Lung (tissue), 12 donors: Measurements from ENCODE around the gene TECR. TPM values are rescaled to one million over a fixed set of nuclear protein-coding genes. Genes with fewer than 3 reads are reported as not detected.

ENCODE experiments used
- ATAC-seq: fragments of 200-7000 bp; cut with Tn5 transposase; one replicate; pipeline ENCODE4 v1.9.1; 2020; ENCODE audit warnings: moderate number of reproducible peaks; ENCODE audit not compliant: insufficient read depth, low FRiP score
- DNase-seq, 3 donors: peaks; one replicate each; pipeline ENCODE4 v3.0.0-alpha.2; 2013 to 2017
- H3K27ac ChIP-seq, 2 donors: one replicate each; pipeline ENCODE4 v1.5.1; 2013; ENCODE audit warnings: mild to moderate bottlenecking in 2 of 2, moderate library complexity in 2 of 2, control low read depth in 1 of 2, inconsistent platforms in 1 of 2, low read depth in 1 of 2, low read length in 1 of 2
- H3K27me3 ChIP-seq, 3 donors: one replicate each; pipeline ENCODE4 v1.5.1; 2013; ENCODE audit warnings: low read length in 2 of 3; ENCODE audit not compliant: control insufficient read depth in 3 of 3, insufficient read depth in 3 of 3
- H3K36me3 ChIP-seq, 4 donors: one replicate each; pipeline ENCODE4 v1.5.1; 2013; ENCODE audit warnings: low read length in 4 of 4, mild to moderate bottlenecking in 1 of 4, moderate library complexity in 1 of 4; ENCODE audit not compliant: control insufficient read depth in 4 of 4, insufficient read depth in 4 of 4
- H3K4me1 ChIP-seq, 5 donors: one replicate each; pipeline ENCODE4 v1.5.1; 2013; ENCODE audit warnings: low read length in 5 of 5, mild to moderate bottlenecking in 2 of 5, moderate library complexity in 1 of 5; ENCODE audit not compliant: control insufficient read depth in 5 of 5, insufficient read depth in 5 of 5
- H3K4me3 ChIP-seq: one replicate; pipeline ENCODE4 v1.5.1; 2013; ENCODE audit warnings: mild to moderate bottlenecking, control low read depth, moderate library complexity
- H3K9ac ChIP-seq, 2 donors: one replicate each; pipeline ENCODE4 v1.5.1; 2013; ENCODE audit warnings: low read length in 2 of 2, control low read depth in 1 of 2; ENCODE audit not compliant: insufficient read depth in 1 of 2
- H3K9me3 ChIP-seq, 4 donors: one replicate each; pipeline ENCODE4 v1.5.1; 2013; ENCODE audit warnings: low read length in 3 of 4, mild to moderate bottlenecking in 1 of 4, moderate library complexity in 1 of 4; ENCODE audit not compliant: control insufficient read depth in 4 of 4, insufficient read depth in 3 of 4
- CTCF ChIP-seq: IDR thresholded peaks from 2 replicates; pipeline ENCODE4 v1.5.1; 2012; ENCODE audit warnings: mild to moderate bottlenecking; ENCODE audit errors: control extremely low read depth, extremely low read depth
- WGBS, 2 donors: extraction: QIAGEN DNeasy Blood & Tissue Kit; methylation state at CpG; one replicate each; pipeline ENCODE4 v1.1.7; 2013; 5-methylcytosine and 5-hydroxymethylcytosine counted together
- polyA plus RNA-seq, 2 donors: library from polyadenylated mRNA; stranded (reverse); fragments of 200-250 nt; gene quantifications; one replicate each; pipeline ENCODE4 v1.2.1, GENCODE V29; 2013
- total RNA-seq, 2 donors: library from RNA; depleted of rRNA in 1 of 2; stranded (reverse); fragments of >200 nt in 1 of 2; gene quantifications; one replicate each; pipeline ENCODE4 v1.2.1, GENCODE V29; 2014 to 2021
- donor health status: control.
- donor health status: control.
- donor health status: Bipolar disorder and iron deficiency.
- donor health status: healthy.
- donor health status: DM: yes; HTN: yes; CAD: no.

The TECR gene
- total and polyA plus RNA-seq, 4 donors: 32.7 to 193 (median 121) TPM

GRCh38 chr19:14561847-14562351 lies 32.5 kb downstream of the TECR start:
- Histone ChIP-seq H3K9ac (no peak overlapping the region), H3K36me3 (peaks cover 0 to 31% (median 3%) of the 10 kb centered on the region in 4 donors), H3K4me1 (peaks cover 0 to 18% (median 8%) of the 10 kb centered on the region in 5 donors), H3K4me3 (no peak overlapping the region), H3K27ac (peak overlapping the region in 1 of 2 donors; percentile 91), H3K9me3 (no peaks in the 10 kb centered on the region), H3K27me3 (no peaks in the 10 kb centered on the region)
- no peak for ATAC-seq
- 70 to 83% methylated on average over 21 to 22 of the region's 22 CpGs for WGBS, 2 donors
- no peak for TF ChIP-seq CTCF
- no peak for DNase-seq

- 91% methylated on average over 23 of the region's 23 CpGs for WGBS, 2 donors
- H3K36me3 ChIP-seq: peaks cover 0 to 37% (median 3%) of the 10 kb centered on the region in 4 donors
- ATAC-seq: no peak
Measured at GRCh38 chr19:14562660-14563589, 33.5 kb downstream of the TECR start.

GRCh38 chr19:14563590-14563926 lies 34.2 kb downstream of the TECR start:
- no peak for DNase-seq

More at GRCh38 chr19:14562660-14563589, 33.5 kb downstream of the TECR start:
- H3K9ac ChIP-seq: no peak overlapping the region
- peak overlapping the region in 1 of 2 donors; percentile 91 for H3K27ac ChIP-seq
- H3K4me1 ChIP-seq: peaks cover 0 to 18% (median 8%) of the 10 kb centered on the region in 5 donors
- H3K9me3 ChIP-seq: no peaks in the 10 kb centered on the region
- no peak for DNase-seq
- no peak for TF ChIP-seq CTCF
- no peak overlapping the region for H3K4me3 ChIP-seq
- no peaks in the 10 kb centered on the region for H3K27me3 ChIP-seq

More at GRCh38 chr19:14563590-14563926, 34.2 kb downstream of the TECR start:
- ATAC-seq: no peak
- Histone ChIP-seq H3K4me1 (peaks cover 0 to 18% (median 8%) of the 10 kb centered on the region in 5 donors), H3K27ac (no peak overlapping the region), H3K27me3 (no peaks in the 10 kb centered on the region), H3K36me3 (peaks cover 0 to 37% (median 1%) of the 10 kb centered on the region in 4 donors), H3K9ac (no peak overlapping the region), H3K9me3 (no peaks in the 10 kb centered on the region), H3K4me3 (no peak overlapping the region)
- 94 to 97% methylated on average over 16 of the region's 16 CpGs for WGBS, 2 donors
- no peak for TF ChIP-seq CTCF
